ENCODE measurements around the gene FRAS1. TPM values are rescaled to one million over a fixed set of nuclear protein-coding genes. Genes with fewer than 3 reads are reported as not detected.
A peak's percentile ranks its signal among the peaks of the same experiment; 100 is the strongest.

FRAS1 gene
- total RNA-seq, 8 experiments from 2014 or later, result 0.59 to 28.6 (median 5.4) TPM

DNA sequence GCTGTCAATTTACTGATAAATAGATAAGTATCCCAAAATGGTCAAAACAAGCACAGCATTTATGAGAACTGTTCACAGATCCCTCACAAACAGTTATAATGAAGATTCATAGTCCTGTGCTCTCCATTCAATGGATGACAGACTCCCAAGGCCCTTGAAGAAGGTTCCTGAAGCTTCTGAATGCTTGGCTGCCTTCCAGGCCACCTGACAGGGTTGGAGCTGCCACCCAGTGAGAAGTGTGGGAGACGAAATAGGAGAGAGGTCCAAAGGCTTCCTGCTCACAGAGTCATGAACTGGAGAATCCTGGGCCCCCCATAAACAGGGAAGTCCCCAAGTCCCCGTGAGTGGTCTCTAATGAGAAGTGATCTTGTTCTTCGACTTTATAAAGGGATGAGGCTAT is 468.4 kb downstream of the FRAS1 start:
- in situ Hi-C loops (cut with MboI; ENCODE audit: low pct_unique_long_range_greater_than_20kb in 2 of 9, low sequenced_read_pairs in 9 of 9, unreplicated experiment in 9 of 9), result no loop called here
- H3K27ac ChIP-seq, result no peak overlapping the region
- H3K4me3 ChIP-seq, result no peak overlapping the region
- H3K4me1 ChIP-seq (replicated peaks in 1 of 2), result no peaks in the 10 kb centered on the region
- ATAC-seq (replicated peaks in 6 of 8), result no peak
- 40 to 100% (median 63%) methylated on average over 1 to 3 of the region's 3 CpGs; no CpG with 5 or more reads in 3 of the 10 experiments for WGBS, 10 experiments

DNA sequence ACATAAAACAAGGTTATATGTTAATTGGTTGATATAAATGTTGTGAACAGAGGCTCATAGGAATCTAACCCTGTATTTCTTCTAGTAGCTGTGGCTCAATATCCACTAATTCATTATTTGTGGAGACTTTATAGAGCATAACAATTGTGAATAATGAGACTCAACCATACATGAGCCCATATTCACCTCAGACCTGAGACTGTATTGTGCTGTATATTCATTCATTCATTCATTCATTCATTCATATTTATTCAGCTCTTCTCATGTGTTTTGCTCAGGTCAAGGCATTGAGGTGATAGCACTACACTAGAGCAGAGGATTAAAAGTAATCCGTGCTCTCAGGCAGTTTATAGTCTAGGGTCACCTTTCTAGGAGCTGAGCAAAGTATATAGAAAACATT is 470.0 kb downstream of the FRAS1 start:
- in situ Hi-C loops (cut with MboI; ENCODE audit: low pct_unique_long_range_greater_than_20kb in 2 of 9, low sequenced_read_pairs in 9 of 9, unreplicated experiment in 9 of 9), result no loop called here
- no peak overlapping the region for H3K4me3 ChIP-seq
- no peak overlapping the region for H3K27ac ChIP-seq
- H3K4me1 ChIP-seq (replicated peaks in 1 of 2), result no peaks in the 10 kb centered on the region
- ATAC-seq (replicated peaks in 6 of 8), result no peak
- WGBS, 10 experiments, result 80 to 100% (median 94%) methylated on average over 1 of the region's 1 CpG; no CpG with 5 or more reads in 2 of the 10 experiments

DNA sequence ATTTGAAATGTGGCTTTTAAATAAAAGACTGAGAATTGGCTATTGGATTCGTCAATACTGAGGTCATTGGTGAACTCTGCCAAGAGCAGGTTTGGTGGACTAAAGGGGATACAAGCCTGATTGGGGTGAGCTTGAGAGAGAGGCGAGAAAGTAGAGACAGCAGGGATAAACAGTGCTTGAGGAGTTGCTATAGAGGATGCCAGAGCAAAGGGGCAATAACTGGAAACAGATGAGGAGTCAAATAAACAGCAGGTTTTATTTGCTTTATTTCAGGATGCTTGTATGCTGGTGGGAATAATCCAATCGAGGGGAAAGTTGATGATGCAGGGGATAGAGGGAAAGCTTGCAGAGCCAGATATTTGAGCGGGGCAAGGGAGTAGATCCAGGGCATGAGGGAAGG is 470.4 kb downstream of the FRAS1 start:
- ATAC-seq (replicated peaks in 6 of 8), result no peak
- in situ Hi-C loops (cut with MboI; ENCODE audit: low pct_unique_long_range_greater_than_20kb in 2 of 9, low sequenced_read_pairs in 9 of 9, unreplicated experiment in 9 of 9), result no loop called here
- Histone ChIP-seq H3K4me3 (no peak overlapping the region), H3K27ac (no peak overlapping the region), H3K4me1 (replicated peaks in 1 of 2) (no peaks in the 10 kb centered on the region)
- 28 to 100% (median 76%) methylated on average over 1 to 4 of the region's 4 CpGs for WGBS, 10 experiments

DNA sequence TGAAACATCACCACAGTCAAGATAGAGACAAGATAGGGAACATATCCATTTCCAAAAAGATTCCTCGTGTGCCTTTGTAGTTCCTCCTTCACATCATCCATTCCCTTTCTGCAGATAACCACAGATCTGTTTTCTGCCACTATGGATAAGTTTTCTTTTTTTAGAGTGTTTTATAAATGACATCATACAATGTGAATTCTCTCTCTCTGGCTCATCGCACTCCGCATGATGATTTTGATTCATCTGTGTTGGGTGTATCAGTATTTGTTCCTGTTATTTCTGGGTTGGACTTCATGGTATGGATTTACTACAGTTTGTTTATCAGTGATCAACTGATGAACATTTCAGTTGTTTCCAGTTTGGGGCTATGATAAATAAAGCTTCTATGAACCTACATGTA is 471.2 kb downstream of the FRAS1 start:
- Histone ChIP-seq H3K4me1 (replicated peaks in 1 of 2) (no peaks in the 10 kb centered on the region), H3K4me3 (no peak overlapping the region), H3K27ac (no peak overlapping the region)
- WGBS, 10 experiments, result 9 to 100% (median 95%) methylated on average over 1 to 3 of the region's 3 CpGs; no CpG with 5 or more reads in 2 of the 10 experiments
- in situ Hi-C loops (cut with MboI; ENCODE audit: low pct_unique_long_range_greater_than_20kb in 2 of 9, low sequenced_read_pairs in 9 of 9, unreplicated experiment in 9 of 9), result no loop called here
- peak in 2 of 8 experiments; percentile 57 to 61 for ATAC-seq (replicated peaks in 6 of 8)

DNA sequence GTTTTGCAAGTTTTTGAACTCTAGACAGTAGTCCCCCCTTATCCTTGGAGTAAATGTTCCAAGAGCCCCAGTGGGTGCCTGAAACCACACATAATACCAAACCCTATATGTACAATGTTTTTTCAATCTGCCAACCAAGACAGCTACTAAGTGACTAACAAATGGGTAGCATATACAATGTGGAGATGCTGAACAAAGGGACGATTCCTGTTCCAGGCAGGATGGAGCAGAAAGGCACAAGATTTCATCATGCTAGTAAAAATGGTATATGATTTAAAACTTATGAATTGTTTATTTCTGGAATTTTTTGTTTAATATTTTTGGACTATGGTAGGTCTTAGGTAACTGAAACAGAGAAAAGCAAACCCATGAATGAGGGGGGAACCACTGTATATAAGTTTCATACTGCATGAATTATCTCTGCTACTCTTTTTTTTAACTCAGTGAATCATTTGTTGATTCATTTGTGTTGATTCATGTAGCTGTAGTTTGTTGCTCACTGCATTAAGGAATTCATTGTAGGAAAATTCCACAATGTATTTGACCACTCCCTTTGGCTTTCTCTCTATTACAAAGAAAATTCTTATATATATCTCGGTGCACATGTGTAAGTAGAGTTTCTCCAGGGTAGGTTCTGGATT is 472.6 kb downstream of the FRAS1 start:
- no peaks in the 10 kb centered on the region for H3K4me1 ChIP-seq (replicated peaks in 1 of 2)
- ATAC-seq (replicated peaks in 6 of 8), result peak in 2 of 8 experiments; percentile 75 to 79
- in situ Hi-C loops (cut with MboI; ENCODE audit: low pct_unique_long_range_greater_than_20kb in 2 of 9, low sequenced_read_pairs in 9 of 9, unreplicated experiment in 9 of 9), result no loop called here
- whole genome bisulfite sequencing, 10 experiments, result 13 to 100% (median 86%) methylated on average over 1 to 2 of the region's 2 CpGs; no CpG with 5 or more reads in 2 of the 10 experiments
- no peak overlapping the region for H3K27ac ChIP-seq
- no peak overlapping the region for H3K4me3 ChIP-seq

DNA sequence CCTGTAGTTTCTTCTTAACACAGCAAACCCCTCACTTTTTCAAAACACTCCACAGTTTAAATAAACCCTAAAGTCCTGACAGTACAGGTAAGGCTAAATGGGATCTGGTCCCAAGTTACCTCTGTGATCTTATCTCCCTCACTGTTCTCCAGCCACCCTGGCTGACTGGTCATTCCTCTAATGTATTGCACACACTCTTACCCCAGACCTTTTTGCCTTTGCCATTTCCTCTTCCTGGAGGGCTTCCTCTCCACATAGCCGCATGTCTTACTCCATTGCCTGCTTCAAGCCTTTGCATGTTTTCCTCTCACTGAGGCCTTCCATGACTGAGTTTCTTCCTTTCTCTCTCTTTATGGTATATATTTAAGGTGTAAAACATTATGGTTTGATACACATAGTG is 474.9 kb downstream of the FRAS1 start:
- no peaks in the 10 kb centered on the region for H3K4me1 ChIP-seq (replicated peaks in 1 of 2)
- no peak overlapping the region for H3K4me3 ChIP-seq
- in situ Hi-C loops (cut with MboI; ENCODE audit: low pct_unique_long_range_greater_than_20kb in 2 of 9, low sequenced_read_pairs in 9 of 9, unreplicated experiment in 9 of 9), result no loop called here
- H3K27ac ChIP-seq, result no peak overlapping the region
- WGBS, 10 experiments, result 100% methylated on average over 1 of the region's 1 CpG; no CpG with 5 or more reads in 6 of the 10 experiments
- no peak for ATAC-seq (replicated peaks in 6 of 8)

DNA sequence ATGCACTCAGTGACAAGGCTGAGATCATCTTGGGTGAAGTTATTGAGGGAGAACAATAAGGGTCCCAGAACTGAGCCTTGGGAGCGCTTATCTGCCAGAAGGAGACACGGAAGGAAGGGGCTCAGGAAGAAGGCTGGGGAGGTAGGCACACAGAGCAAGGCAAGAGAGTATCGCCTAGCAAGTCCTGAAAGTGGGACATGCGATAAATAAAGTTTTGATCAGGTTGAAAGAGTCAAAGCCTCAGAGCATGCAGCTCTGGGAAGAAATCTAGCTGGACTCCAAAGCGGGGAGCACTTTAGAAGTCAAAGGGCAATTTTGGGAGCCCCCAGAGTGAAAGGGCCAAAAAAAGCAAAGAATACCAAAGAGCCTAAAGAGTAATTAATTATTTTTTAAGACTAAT is 476.7 kb downstream of the FRAS1 start:
- WGBS, 10 experiments, result 68 to 100% (median 91%) methylated on average over 1 to 5 of the region's 5 CpGs; no CpG with 5 or more reads in 1 of the 10 experiments

DNA sequence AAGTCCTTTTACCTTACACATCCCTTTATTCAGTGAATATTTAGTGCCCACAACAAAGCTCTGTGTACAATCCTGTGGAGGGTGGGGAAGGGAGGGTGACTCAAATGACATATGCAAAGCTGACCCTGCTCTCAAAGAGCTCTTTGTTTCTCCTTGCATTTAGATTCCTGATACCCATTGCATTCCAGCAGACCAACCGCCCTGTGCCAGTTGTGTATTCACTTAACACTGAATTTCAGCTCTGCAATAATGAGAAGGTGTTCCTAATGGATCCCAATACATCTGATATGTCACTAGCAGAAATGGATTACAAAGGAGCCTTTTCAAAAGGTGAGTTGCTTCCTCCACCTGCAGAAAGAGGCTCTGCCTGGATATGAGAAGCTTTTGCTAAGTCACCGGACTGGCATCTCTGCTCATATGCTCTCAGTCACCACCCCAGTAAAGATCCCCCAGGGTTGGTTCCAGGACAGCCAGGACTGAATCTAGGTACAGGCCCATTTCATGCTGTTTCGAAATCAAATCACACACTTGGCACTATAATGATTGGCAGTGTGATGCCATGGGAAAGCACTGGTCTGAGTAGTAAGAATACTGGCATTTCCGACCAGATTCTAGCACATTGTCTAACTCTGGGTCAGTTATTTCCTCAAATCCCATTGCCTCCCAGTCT is 477.3 kb downstream of the FRAS1 start:
- H3K4me1 ChIP-seq (replicated peaks in 1 of 2), result no peaks in the 10 kb centered on the region
- ATAC-seq (replicated peaks in 6 of 8), result peak; percentile 59 to 88 (median 68)
- no peak overlapping the region for H3K4me3 ChIP-seq
- 0 to 100% (median 87%) methylated on average over 1 to 4 of the region's 4 CpGs; no CpG with 5 or more reads in 1 of the 10 experiments for WGBS, 10 experiments
- H3K27ac ChIP-seq, result no peak overlapping the region
- in situ Hi-C loops (cut with MboI; ENCODE audit: low pct_unique_long_range_greater_than_20kb in 2 of 9, low sequenced_read_pairs in 9 of 9, unreplicated experiment in 9 of 9), result no loop called here

More for the DNA sequence above, 476.7 kb downstream of the FRAS1 start:
- Histone ChIP-seq H3K4me3 (no peak overlapping the region), H3K27ac (no peak overlapping the region), H3K4me1 (replicated peaks in 1 of 2) (no peaks in the 10 kb centered on the region)
- no peak for ATAC-seq (replicated peaks in 6 of 8)
- in situ Hi-C loops (cut with MboI; ENCODE audit: low pct_unique_long_range_greater_than_20kb in 2 of 9, low sequenced_read_pairs in 9 of 9, unreplicated experiment in 9 of 9), result no loop called here

DNA sequence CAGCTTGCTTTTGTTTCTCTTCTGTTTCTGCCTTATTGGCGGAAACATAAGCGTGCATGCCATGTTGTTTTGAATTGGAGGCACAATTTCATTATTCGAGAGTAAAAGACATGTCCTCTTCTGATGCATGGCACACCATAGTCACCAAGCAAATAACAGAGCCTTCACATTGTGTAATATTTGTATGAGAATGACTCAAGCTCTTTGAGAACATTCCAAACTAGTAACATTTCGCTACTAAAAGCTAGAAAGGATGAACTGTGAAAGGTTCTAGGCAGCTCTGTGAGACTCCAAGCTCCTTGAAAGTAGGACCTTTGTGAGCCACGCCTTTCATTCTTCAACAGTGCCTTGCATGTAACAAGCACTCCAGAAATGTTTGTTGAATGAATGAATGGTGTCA is 485.2 kb downstream of the FRAS1 start:
- peaks cover 0 to 2% of the 10 kb centered on the region in 2 donors for H3K4me1 ChIP-seq (replicated peaks in 1 of 2)
- H3K27ac ChIP-seq, result no peak overlapping the region
- WGBS, 10 experiments, result 59 to 100% (median 93%) methylated on average over 3 to 5 of the region's 5 CpGs; no CpG with 5 or more reads in 1 of the 10 experiments
- peak in 1 of 8 experiments; percentile 20 for ATAC-seq (replicated peaks in 6 of 8)
- H3K4me3 ChIP-seq, result no peak overlapping the region
- in situ Hi-C loops (cut with MboI; ENCODE audit: low pct_unique_long_range_greater_than_20kb in 2 of 9, low sequenced_read_pairs in 9 of 9, unreplicated experiment in 9 of 9), result no loop called here

DNA sequence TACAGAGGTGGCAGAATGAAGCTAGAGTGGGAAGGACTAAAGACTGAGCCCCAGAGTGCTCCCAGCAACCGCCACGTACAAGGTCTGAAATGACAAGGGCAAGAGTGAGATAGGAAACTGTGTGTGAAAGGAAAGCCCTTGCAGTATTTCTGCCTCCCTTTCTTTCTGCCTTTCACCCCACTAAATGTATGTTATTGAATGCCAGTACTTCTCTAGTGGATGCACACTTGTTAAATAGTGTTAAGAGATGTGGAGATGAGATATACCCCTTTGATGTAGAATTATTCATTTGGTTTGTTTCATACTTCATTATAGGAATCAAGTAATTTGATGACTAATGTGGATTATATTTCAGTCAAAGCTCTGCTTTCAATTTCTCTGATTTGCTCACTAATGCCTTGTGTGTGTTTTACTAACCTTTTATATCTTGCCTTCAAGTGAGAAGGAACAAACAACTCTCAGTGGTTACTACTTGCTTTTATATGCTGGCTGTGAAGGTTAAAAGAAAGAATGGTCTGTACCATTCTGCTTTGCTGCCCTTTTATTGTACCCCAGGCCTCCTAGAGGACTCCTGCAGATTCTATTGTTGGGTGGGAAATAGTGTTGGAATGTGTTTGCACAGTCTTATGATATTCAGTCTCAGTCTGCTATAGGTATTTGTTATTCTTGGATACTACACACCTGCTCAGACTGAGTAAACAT is 486.5 kb downstream of the FRAS1 start:
- in situ Hi-C loops (cut with MboI; ENCODE audit: low pct_unique_long_range_greater_than_20kb in 2 of 9, low sequenced_read_pairs in 9 of 9, unreplicated experiment in 9 of 9), result no loop called here
- no peak overlapping the region for H3K4me3 ChIP-seq
- 40 to 100% (median 83%) methylated on average over 1 to 2 of the region's 2 CpGs; no CpG with 5 or more reads in 5 of the 10 experiments for WGBS, 10 experiments
- peaks cover 0 to 2% of the 10 kb centered on the region in 2 donors for H3K4me1 ChIP-seq (replicated peaks in 1 of 2)
- H3K27ac ChIP-seq, result no peak overlapping the region
- ATAC-seq (replicated peaks in 6 of 8), result peak in 3 of 8 experiments; percentile 19 to 67 (median 48)

DNA sequence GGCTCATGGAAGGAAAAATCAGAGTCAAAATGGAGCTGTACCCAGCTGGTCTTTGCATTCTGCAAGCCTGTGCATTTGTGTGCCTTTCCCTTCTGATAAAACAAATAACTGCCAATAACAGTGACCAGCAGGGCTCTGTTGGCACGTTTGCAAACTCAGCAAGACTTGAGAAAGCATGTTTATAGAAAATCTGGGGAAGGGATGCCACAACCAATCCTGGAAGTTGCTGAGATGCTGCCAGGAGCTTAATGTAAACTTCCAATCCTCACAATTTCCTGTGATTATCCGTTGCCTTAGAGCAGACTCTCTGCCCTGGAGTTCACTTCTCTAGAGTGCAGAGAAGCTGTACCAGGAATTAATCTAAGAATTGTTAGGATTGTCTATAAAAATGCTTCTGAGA is 487.6 kb downstream of the FRAS1 start:
- in situ Hi-C loops (cut with MboI; ENCODE audit: low pct_unique_long_range_greater_than_20kb in 2 of 9, low sequenced_read_pairs in 9 of 9, unreplicated experiment in 9 of 9), result no loop called here
- Histone ChIP-seq H3K4me1 (replicated peaks in 1 of 2) (peaks cover 0 to 2% of the 10 kb centered on the region in 2 donors), H3K4me3 (no peak overlapping the region), H3K27ac (no peak overlapping the region)
- WGBS, 10 experiments, result 20 to 100% (median 40%) methylated on average over 1 to 2 of the region's 2 CpGs; no CpG with 5 or more reads in 3 of the 10 experiments
- peak in 1 of 8 experiments; percentile 43 for ATAC-seq (replicated peaks in 6 of 8)

DNA sequence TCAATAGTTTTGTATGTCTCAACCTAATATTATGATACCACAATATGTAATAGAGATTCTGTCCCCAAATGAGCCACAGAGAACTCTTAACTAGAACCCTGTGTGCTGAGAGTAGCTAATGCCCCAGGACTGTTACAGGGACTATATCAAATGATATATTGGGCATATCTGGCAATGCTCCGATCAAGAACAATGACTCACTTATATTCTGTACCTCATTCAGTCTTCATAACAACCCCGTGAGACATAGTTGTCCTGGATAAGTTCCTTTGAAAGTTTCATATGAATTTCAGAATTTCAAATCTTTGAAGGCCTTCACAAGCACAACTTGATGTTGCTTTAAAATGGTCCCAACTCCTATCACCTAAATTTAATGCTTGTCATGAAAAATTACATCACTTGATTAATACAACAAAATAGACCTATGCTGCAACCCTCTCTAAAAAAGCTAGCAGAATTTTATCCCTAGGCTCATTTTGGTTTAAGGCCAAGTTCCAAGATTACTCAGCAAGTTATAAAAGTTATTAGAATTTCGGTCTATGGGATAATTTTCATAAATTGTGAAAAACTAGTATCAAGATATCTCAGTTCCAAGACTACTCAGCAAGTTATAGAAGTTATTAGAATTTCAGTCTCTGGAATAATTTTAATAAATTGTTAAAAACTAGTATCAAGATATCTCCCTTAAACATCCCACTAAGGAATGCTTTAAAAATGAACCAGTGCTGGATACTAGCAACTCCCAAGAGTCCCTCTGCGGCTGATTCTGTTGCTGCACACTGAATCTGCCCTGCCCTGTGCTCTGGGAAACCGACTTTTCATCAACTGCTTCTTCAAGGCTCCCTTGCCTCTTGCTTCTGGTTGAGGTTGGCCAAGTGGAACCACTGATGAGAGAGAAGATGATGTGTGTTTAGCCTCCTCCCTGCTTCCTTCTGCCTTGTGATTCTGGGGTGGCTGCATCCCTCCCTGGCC is 488.4 kb downstream of the FRAS1 start:
- WGBS, 10 experiments, result 43 to 100% (median 81%) methylated on average over 1 to 5 of the region's 5 CpGs
- ATAC-seq (replicated peaks in 6 of 8), result peak in 2 of 8 experiments; percentile 33 to 47

More for the DNA sequence above, 488.4 kb downstream of the FRAS1 start:
- in situ Hi-C loops (cut with MboI; ENCODE audit: low pct_unique_long_range_greater_than_20kb in 2 of 9, low sequenced_read_pairs in 9 of 9, unreplicated experiment in 9 of 9), result no loop called here
- H3K4me1 ChIP-seq (replicated peaks in 1 of 2), result peaks cover 0 to 2% of the 10 kb centered on the region in 2 donors
- no peak overlapping the region for H3K27ac ChIP-seq
- H3K4me3 ChIP-seq, result no peak overlapping the region
